AG10803 (cell line): ENCODE measurements around the gene SMPD3.

Experiments
- DNase-seq: peaks from one replicate; pipeline ENCODE4 v3.0.0; 2010; ENCODE audit warnings: low read depth
- H3K4me3 ChIP-seq: 2 replicates; pipeline ENCODE4 v1.5.1; 2011; ENCODE audit warnings: mild to moderate bottlenecking, low read length, control low read depth
- CTCF ChIP-seq: conservative IDR thresholded peaks from 2 replicates; pipeline ENCODE4 v1.5.1; 2011; ENCODE audit warnings: mild to moderate bottlenecking, low read length, control low read depth, inconsistent platforms

SMPD3 gene

GRCh38 chr16:68347605-68348004 is 100.7 kb downstream of the SMPD3 start:
- H3K4me3 ChIP-seq, result no peak overlapping the region
- no peak for TF ChIP-seq CTCF
- no peak for DNase-seq

GRCh38 chr16:68346892-68347480 is 101.3 kb downstream of the SMPD3 start:
- H3K4me3 ChIP-seq, result no peak overlapping the region
- no peak for DNase-seq
- no peak for TF ChIP-seq CTCF

- no peak for DNase-seq
- no peak overlapping the region for H3K4me3 ChIP-seq
- no peak for TF ChIP-seq CTCF
Measured at GRCh38 chr16:68345958-68346635, 102.2 kb downstream of the SMPD3 start.

GRCh38 chr16:68345351-68345810 is 102.9 kb downstream of the SMPD3 start:
- TF ChIP-seq CTCF, result no peak
- no peak overlapping the region for H3K4me3 ChIP-seq
- DNase-seq, result no peak

GRCh38 chr16:68344252-68344651 is 104.1 kb downstream of the SMPD3 start:
- no peak overlapping the region for H3K4me3 ChIP-seq
- no peak for DNase-seq
- TF ChIP-seq CTCF, result no peak

GRCh38 chr16:68343137-68343536 is 105.2 kb downstream of the SMPD3 start:
- no peak for TF ChIP-seq CTCF
- DNase-seq, result no peak
- H3K4me3 ChIP-seq, result no peak overlapping the region

- no peak for DNase-seq
- no peak overlapping the region for H3K4me3 ChIP-seq
- no peak for TF ChIP-seq CTCF
Measured at GRCh38 chr16:68342620-68343019, 105.7 kb downstream of the SMPD3 start.
